Activated CD8-positive, alpha-beta memory T cell treated with anti-CD3 and anti-CD28 coated beads, Interleukin-2, amount 50 U/mL, for 1 hour (primary cell): Measurements from ENCODE around the gene DSC3.

ENCODE experiments used
- DNase-seq: peaks from one replicate; pipeline ENCODE4 v3.0.0-alpha.2; 2020; ENCODE audit errors: extremely low read depth

Gene DSC3

GRCh38 chr18:30971338-30971956 is 71.1 kb downstream of the DSC3 start:
- no peak for DNase-seq

GRCh38 chr18:30970196-30970816 is 72.2 kb downstream of the DSC3 start:
- DNase-seq: no peak

GRCh38 chr18:30969670-30970170 is 72.8 kb downstream of the DSC3 start:
- no peak for DNase-seq

- DNase-seq: no peak
Observed at GRCh38 chr18:30967701-30968100, 74.8 kb downstream of the DSC3 start.

GRCh38 chr18:30965237-30965636 is 77.3 kb downstream of the DSC3 start:
- DNase-seq: no peak

- DNase-seq: no peak
Observed at GRCh38 chr18:30960661-30961060, 81.9 kb downstream of the DSC3 start.

- DNase-seq: no peak
Observed at GRCh38 chr18:30957066-30957465, 85.5 kb downstream of the DSC3 start.

- DNase-seq: no peak
Observed at GRCh38 chr18:30954262-30954661, 88.3 kb downstream of the DSC3 start.

GRCh38 chr18:30945761-30946160 is 96.8 kb downstream of the DSC3 start:
- no peak for DNase-seq

GRCh38 chr18:30944773-30945417 is 97.6 kb downstream of the DSC3 start:
- DNase-seq: no peak

GRCh38 chr18:30940952-30941539 is 101.5 kb downstream of the DSC3 start:
- DNase-seq: no peak
